ENCODE data around the gene GPR143.
"Not testable (repeated sequence)": the region's sequence is repeated elsewhere in the genome, so short reads cannot be mapped to it uniquely, and the experiment has no call there.

Gene GPR143

DNA sequence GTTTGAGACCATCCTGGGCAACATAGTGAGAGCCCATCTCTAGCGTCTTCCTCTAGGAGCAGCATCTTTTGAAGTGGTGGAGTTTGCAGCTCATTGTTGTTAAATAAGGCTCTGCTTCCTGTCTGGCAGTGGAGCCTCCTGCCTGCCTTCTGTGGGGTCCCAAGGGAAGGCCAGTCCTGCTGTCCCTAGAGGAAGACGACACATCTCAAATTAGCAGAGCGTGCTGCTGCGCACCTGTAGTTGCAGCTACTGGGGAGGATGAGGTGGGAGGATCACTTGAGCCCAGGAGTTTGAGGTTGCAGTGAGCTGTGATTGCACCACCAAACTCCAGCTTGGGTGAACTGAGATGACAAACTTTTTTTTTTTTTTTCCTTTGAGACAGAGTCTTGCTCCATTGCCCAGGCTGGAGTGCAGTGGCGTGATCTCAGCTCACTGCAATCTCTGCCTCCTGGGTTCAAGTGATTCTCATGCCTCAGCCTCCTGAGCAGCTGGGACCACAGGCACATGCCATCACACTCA lies 2.7 kb upstream of the GPR143 start:
- not testable (repeated sequence) for DNase-seq (ENCODE audit: low read depth)

DNA sequence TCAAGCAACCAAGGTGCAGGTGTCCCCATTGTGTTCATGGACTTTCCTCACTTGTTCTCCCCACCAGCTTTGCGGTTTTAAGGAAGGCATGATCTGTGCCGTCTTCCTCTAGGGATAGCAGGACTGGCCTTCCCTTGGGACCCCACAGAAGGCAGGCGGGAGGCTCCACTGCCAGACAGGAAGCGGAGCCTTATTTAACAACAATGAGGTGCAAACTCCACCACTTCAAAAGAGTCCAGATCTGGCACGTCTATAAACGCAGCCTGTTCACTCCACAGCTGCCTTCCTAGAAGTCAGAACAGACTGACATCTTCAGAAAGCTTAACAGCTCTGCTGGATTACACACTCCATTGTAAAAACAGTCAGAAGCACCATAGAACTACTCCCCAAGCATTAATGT lies 1.7 kb upstream of the GPR143 start:
- no peak for DNase-seq (ENCODE audit: low read depth)

- DNase-seq (ENCODE audit: low read depth), result no peak
Observed at GRCh38 chrX:9765072-9765736, 443 bp downstream of the GPR143 start.

- DNase-seq (ENCODE audit: low read depth), result no peak
Observed at GRCh38 chrX:9759337-9759736, 6.3 kb downstream of the GPR143 start.

GRCh38 chrX:9758021-9758638 lies 7.5 kb downstream of the GPR143 start:
- no peak for DNase-seq (ENCODE audit: low read depth)

- no peak for DNase-seq (ENCODE audit: low read depth)
Observed at GRCh38 chrX:9757366-9757765, 8.3 kb downstream of the GPR143 start.

DNA sequence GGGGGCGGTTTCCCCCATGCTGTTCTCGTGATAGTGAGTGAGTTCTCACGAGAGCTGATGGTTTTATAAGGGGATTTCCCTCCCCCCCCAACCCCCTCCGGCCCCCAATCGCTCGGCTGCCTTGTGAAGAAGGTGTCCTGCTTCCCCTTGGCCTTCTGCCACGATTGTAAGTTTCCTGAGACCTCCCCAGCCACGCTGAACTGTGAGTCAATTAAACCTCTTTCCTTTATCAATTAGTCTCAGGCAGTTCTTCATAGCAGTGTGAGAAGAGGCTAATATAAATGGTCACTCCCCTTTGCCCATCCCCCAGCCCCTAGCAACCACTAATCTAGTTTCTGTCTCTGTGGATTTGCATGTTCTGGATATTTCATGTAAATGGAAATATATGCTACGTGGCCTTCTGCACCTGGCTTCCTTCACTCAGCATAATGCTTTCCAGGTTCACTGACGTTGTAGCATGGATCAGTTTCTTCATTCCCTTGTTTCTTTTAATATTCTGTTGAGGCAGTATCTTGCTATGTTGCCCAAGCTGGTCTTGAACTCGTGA lies 16.4 kb downstream of the GPR143 start:
- no peak for DNase-seq (ENCODE audit: low read depth)

- no peak for DNase-seq (ENCODE audit: low read depth)
Observed at GRCh38 chrX:9747644-9748043, 18.0 kb downstream of the GPR143 start.

- DNase-seq (ENCODE audit: low read depth), result no peak
Observed at GRCh38 chrX:9746148-9746888, 19.3 kb downstream of the GPR143 start.

DNA sequence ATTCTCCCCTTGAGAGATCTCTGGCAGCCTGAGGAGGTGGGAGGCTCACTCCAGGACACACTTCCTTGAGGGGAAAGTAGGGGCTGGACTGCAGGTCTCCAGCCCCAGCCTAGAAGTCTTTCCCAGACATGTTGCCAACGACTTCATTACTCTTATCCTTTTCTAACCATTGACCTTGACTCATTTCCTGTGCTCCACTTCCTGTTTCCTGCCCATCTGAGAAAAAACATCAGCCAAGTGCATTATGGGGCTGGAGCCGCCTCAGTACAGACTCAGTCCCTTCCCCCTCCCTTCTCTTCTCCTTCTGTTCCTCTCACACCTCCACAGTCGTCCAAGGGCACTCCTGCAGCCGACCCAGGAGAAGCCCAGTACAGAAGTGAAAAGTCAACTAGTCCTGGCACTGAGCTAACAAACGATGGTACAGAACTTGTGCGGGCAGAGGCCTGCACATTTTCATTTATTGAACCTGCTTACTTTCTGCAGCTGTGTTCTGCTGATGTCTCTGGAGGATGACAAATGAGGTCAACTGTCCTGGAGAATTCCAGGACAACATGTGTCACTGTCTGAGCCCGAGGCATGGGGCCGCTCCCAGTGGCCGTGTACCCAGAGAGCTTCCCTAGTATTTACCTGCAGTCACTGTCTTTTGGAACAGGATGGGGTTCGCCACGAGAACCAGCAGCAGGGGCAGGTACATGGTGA lies 20.1 kb downstream of the GPR143 start:
- DNase-seq (ENCODE audit: low read depth), result no peak

DNA sequence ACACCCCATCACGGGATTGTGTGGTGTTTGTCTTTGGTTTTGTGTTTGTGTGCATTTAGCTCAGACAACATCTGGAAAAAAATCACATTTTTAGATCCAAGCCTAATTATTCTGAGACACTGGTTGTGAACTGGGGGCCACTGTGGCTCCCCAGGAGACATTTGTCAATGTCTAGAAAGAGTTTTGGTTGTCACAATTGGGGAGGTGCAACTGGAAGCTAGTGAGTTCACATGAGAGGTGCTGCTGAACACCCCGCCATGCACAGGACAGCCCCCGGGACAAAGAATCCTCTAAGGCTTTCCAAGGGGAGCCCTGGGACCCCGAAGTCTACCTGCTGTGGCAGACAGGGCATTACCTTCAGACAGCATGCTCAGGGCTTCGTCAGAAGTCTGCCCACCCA lies 26.5 kb downstream of the GPR143 start:
- no peak for DNase-seq (ENCODE audit: low read depth)

GRCh38 chrX:9738151-9738550 lies 27.5 kb downstream of the GPR143 start:
- no peak for DNase-seq (ENCODE audit: low read depth)

- no peak for DNase-seq (ENCODE audit: low read depth)
Observed at GRCh38 chrX:9737363-9737762, 28.3 kb downstream of the GPR143 start.

DNA sequence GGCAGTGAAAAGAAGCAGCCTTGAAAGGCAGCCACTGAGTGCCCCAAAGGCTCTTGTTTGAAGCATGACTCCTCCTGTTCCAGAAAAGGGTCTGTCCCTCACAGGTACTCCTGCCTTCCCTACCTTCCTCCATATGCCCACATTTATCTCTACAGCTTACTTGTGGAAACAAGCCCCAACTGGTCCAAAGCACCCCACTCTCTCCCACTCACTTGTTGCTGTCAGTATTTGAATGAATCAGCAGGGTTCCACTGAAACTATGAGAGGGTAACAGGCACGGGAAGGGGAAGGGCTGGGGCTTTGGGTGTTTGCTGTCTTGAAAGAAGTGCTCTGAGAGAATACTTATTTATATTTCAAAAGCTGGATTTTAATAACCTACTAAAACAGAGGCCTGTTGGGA lies 34.9 kb downstream of the GPR143 start:
- DNase-seq (ENCODE audit: low read depth), result no peak

- DNase-seq (ENCODE audit: low read depth), result no peak
Observed at GRCh38 chrX:9730078-9730477, 35.6 kb downstream of the GPR143 start.

- DNase-seq (ENCODE audit: low read depth), result no peak
Observed at GRCh38 chrX:9729171-9729885, 36.3 kb downstream of the GPR143 start.

DNA sequence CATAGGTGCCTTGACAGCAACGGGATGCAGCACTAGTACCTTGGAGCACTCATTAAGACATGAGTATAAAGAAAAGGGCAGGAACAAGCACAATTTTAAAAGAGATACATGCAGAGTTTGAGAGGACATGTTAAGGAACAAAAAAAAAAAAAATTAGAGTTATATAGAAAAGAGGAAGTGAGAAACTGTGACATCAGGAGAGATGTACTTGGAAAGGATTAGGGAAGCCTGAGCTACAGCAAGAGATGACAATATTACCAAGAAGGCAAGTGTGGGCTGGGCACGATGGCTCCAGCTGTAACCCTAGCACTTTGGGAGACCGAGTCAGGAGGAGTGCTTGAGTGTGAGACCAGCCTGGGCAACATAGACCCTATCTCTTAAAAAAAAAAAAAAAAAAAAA lies 37.4 kb downstream of the GPR143 start:
- no peak for DNase-seq (ENCODE audit: low read depth)

- no peak for DNase-seq (ENCODE audit: low read depth)
Observed at GRCh38 chrX:9724711-9725110, 40.9 kb downstream of the GPR143 start.

DNA sequence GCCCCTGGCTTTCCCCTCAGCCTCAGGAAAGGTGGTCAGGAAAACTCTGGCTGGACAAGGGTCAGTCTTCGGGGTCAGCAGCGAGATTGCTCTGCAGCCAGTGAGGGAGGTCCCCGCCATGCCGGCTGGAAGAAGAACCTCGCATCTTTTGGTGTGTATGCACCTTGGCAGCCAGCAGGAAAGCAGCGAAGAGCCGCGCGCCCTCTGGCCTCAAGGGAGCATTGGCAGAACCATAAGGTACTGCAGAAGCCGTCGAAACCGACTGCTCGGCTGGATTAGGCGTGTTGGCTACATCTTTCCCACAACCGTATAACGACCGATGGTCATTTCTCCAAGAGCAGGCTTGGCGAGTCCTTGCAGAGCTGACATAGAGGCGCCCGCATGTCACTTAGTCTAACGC lies 48.3 kb downstream of the GPR143 start:
- DNase-seq (ENCODE audit: low read depth), result no peak

- no peak for DNase-seq (ENCODE audit: low read depth)
Observed at GRCh38 chrX:9710332-9710731, 55.3 kb downstream of the GPR143 start.

DNA sequence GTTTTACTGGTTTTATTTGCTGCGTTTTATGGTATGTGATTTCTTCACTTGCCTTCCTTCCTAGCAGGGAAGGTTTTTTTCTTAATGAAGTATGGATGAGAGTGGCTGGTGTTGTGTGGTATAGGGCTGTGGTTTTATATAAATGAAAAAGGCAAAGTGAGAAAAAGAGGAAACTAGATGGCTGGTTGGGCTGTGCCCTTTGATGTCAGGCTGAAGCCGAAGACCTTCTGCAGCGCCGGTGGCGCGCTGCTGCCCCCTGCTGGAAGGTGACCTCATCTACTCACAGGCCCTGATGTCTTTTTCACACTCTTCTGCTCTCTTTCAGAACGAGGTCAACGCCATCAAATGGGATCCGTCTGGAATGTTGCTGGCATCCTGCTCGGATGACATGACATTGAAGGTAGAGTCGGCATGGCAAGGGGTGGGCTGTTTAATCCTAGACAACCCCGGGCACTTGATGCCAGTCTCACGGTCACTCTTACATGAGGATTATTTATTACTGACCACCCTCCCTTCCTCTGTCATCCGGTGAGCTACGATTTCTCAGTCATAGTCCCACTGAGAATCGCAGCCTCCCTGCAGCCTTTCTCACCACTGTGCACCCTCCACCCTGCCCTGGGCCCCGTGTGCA lies 56.6 kb downstream of the GPR143 start:
- peak; percentile 46 for DNase-seq (ENCODE audit: low read depth)
